ENCODE measurements around the gene FDX2.

DNA sequence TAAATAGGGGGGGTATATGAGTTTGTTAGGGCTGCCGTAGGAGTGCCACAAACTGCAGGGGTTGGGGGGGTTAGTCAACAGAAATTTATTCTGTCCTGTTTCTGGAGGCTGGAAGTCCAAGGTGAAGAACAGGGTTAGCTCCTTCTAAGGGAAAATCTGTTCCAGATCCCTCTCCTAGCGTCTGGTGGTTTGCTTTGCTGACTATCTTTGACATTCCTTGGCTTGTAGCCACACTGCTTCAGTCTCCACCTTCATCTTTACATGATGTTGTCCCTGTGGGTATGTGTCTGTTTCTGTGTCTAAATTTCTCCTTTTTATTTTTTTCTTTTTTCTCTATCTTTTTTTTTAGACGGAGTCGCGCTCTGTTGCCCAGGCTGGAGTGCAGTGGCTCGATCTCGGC lies 53.0 kb downstream of the FDX2 start:
- TF ChIP-seq, protein P1, sequence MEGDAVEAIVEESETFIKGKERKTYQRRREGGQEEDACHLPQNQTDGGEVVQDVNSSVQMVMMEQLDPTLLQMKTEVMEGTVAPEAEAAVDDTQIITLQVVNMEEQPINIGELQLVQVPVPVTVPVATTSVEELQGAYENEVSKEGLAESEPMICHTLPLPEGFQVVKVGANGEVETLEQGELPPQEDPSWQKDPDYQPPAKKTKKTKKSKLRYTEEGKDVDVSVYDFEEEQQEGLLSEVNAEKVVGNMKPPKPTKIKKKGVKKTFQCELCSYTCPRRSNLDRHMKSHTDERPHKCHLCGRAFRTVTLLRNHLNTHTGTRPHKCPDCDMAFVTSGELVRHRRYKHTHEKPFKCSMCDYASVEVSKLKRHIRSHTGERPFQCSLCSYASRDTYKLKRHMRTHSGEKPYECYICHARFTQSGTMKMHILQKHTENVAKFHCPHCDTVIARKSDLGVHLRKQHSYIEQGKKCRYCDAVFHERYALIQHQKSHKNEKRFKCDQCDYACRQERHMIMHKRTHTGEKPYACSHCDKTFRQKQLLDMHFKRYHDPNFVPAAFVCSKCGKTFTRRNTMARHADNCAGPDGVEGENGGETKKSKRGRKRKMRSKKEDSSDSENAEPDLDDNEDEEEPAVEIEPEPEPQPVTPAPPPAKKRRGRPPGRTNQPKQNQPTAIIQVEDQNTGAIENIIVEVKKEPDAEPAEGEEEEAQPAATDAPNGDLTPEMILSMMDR (IDR thresholded peaks at IDR 0.05; ENCODE audit: extremely low read depth in 1 of 2, insufficient read depth in 1 of 2, low read depth in 1 of 2, low read length in 2 of 2), result no peak
- TF ChIP-seq MYC (IDR thresholded peaks at IDR 0.05; ENCODE audit: low read depth, low read length) (no peak), POLR2AphosphoS5 (IDR thresholded peaks at IDR 0.05; ENCODE audit: insufficient read depth, low read depth, low read length) (no peak), EZH2 (IDR thresholded peaks at IDR 0.05; ENCODE audit: borderline replicate concordance, low read depth, low read length, severe bottlenecking) (no peak), POLR2A (IDR thresholded peaks at IDR 0.05; ENCODE audit: low read depth, low read length) (no peak)
